Measurements from ENCODE around the gene CARMIL1.

The CARMIL1 gene

GRCh38 chr6:25499615-25500235, 220.6 kb downstream of the CARMIL1 start:
- TF ChIP-seq, protein P1, sequence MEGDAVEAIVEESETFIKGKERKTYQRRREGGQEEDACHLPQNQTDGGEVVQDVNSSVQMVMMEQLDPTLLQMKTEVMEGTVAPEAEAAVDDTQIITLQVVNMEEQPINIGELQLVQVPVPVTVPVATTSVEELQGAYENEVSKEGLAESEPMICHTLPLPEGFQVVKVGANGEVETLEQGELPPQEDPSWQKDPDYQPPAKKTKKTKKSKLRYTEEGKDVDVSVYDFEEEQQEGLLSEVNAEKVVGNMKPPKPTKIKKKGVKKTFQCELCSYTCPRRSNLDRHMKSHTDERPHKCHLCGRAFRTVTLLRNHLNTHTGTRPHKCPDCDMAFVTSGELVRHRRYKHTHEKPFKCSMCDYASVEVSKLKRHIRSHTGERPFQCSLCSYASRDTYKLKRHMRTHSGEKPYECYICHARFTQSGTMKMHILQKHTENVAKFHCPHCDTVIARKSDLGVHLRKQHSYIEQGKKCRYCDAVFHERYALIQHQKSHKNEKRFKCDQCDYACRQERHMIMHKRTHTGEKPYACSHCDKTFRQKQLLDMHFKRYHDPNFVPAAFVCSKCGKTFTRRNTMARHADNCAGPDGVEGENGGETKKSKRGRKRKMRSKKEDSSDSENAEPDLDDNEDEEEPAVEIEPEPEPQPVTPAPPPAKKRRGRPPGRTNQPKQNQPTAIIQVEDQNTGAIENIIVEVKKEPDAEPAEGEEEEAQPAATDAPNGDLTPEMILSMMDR (conservative IDR thresholded peaks at IDR 0.05; ENCODE audit: low read depth, low read length) = no peak
- DNase-seq (ENCODE audit: low read depth) = no peak
- H3K4me3 ChIP-seq (ENCODE audit: low read length) = no peak overlapping the region

DNA sequence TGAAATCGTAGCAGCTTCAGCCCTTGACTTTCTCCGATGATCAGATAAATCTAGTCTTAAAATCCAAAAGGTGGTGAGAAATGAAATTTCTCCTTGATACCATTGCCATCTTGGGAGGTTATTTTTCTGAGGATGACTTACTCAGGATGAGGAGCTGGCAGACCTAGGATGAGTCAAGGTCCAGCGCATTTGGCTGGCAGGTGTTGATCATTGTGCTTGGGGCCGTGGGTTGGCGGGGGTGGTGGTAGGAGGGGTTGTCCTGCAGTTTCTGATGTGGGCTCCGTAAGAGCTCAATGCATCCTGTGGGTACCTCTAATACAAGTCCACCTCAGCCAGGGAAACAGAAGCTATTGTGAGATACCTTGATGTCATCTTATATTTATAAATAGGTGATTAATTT, 224.5 kb downstream of the CARMIL1 start:
- DNase-seq (ENCODE audit: low read depth) = no peak
- TF ChIP-seq, protein P1 (conservative IDR thresholded peaks at IDR 0.05; ENCODE audit: low read depth, low read length) = no peak
- H3K4me3 ChIP-seq (ENCODE audit: low read length) = no peak overlapping the region

DNA sequence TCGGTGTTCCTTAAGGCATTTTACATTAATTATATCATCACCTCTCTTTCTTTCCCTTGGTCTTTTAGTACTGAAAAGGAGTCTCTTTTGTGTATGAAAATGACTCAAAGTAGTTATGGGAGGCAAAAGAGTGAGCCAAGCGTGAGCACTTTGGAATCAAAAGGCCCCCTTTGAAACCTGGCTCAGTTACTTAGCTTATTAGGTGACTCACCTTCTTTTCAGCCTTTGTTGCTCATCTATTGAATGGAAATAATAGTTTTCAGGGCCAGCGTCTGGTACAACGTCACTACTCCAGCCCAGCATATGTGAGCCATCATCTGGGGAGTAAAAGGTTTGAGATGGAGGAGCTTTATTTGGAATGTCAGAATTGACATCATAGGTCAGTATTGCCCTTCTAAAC, 225.5 kb downstream of the CARMIL1 start:
- no peak overlapping the region for H3K4me3 ChIP-seq (ENCODE audit: low read length)
- TF ChIP-seq, protein P1 (conservative IDR thresholded peaks at IDR 0.05; ENCODE audit: low read depth, low read length) = no peak
- no peak for DNase-seq (ENCODE audit: low read depth)

DNA sequence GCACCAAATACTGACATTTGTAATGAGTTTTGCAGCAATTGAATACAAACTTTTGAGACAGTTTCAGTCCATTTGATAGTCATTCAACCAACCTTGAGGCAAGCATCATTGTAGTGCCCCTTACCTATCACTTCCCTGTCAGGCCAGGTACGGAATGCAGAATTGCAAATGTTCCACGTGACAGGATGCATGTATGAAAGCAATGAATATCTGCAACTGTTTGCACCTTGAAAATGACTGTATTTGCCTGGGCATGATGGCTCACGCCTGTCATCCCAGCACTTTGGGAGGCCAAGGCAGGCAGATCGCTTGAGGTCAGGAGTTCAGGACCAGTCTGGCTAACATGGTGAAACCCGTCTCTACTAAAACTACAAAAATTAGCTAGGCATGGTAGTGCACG, 226.8 kb downstream of the CARMIL1 start:
- TF ChIP-seq, protein P1 (conservative IDR thresholded peaks at IDR 0.05; ENCODE audit: low read depth, low read length) = no peak
- H3K4me3 ChIP-seq (ENCODE audit: low read length) = no peak overlapping the region
- DNase-seq (ENCODE audit: low read depth) = no peak

- H3K4me3 ChIP-seq (ENCODE audit: low read length) = no peak overlapping the region
- TF ChIP-seq, protein P1 (conservative IDR thresholded peaks at IDR 0.05; ENCODE audit: low read depth, low read length) = no peak
- no peak for DNase-seq (ENCODE audit: low read depth)
Observed at GRCh38 chr6:25508051-25508450, 228.9 kb downstream of the CARMIL1 start.

DNA sequence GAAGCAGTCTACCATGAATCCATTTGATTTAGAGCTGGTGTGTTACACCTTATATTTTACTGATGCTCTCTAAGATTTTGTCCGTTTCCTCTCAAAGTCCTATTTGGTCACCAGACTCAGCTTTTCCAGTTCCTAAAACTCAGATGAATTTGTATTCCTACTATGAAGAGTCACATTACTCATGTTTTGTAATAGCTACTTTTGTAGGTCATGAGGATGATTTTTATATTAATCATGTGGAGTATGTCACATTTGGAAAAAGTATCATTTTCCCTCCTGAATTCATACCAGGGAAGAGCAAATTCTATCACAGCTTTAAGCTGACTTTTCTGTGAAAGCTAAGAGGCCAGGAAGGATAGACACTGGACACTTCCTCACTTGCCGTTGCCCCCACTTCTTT, 232.2 kb downstream of the CARMIL1 start:
- no peak for DNase-seq (ENCODE audit: low read depth)
- no peak overlapping the region for H3K4me3 ChIP-seq (ENCODE audit: low read length)
- TF ChIP-seq, protein P1 (conservative IDR thresholded peaks at IDR 0.05; ENCODE audit: low read depth, low read length) = no peak

DNA sequence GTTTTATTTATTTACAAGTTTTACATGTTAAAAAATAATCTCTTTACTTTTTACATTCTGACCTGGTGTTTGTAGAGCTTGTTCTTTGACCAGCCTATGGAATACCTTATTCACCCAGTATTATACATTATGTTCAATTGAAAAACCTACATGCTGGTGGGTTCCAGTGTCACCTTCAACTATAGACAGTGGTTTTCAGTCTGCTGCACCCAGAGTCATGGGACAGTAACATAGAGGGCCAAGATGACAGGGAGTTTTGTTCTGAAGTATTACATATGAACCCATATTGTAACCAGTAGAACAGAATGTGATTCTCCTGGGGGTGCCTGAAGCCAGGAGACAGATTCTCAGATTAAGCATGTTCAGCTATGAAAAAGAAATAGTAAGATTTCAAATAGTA, 233.4 kb downstream of the CARMIL1 start:
- no peak for DNase-seq (ENCODE audit: low read depth)
- no peak overlapping the region for H3K4me3 ChIP-seq (ENCODE audit: low read length)
- TF ChIP-seq, protein P1 (conservative IDR thresholded peaks at IDR 0.05; ENCODE audit: low read depth, low read length) = no peak
